Stimulated activated naive CD8-positive, alpha-beta T cell treated with anti-CD3 and anti-CD28 coated beads, Interleukin-15, Interleukin-2, amounts not matched to agents 100 U/mL and 50 U/mL, for 24 hours (primary cell): ENCODE measurements around the gene TBC1D25.

ENCODE experiments used
- ATAC-seq: fragments of 150-1000 bp; cut with Tn5 transposase; one replicate; pipeline ENCODE4 v1.10.0; 2021
- DNase-seq: peaks from one replicate; pipeline ENCODE4 v3.0.0; 2021

Gene TBC1D25, protein sequence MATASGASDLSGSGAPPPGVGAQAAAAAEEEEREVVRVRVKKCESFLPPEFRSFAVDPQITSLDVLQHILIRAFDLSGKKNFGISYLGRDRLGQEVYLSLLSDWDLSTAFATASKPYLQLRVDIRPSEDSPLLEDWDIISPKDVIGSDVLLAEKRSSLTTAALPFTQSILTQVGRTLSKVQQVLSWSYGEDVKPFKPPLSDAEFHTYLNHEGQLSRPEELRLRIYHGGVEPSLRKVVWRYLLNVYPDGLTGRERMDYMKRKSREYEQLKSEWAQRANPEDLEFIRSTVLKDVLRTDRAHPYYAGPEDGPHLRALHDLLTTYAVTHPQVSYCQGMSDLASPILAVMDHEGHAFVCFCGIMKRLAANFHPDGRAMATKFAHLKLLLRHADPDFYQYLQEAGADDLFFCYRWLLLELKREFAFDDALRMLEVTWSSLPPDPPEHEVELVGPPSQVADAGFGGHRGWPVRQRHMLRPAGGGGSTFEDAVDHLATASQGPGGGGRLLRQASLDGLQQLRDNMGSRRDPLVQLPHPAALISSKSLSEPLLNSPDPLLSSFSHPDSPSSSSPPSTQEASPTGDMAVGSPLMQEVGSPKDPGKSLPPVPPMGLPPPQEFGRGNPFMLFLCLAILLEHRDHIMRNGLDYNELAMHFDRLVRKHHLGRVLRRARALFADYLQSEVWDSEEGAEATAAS

DNA sequence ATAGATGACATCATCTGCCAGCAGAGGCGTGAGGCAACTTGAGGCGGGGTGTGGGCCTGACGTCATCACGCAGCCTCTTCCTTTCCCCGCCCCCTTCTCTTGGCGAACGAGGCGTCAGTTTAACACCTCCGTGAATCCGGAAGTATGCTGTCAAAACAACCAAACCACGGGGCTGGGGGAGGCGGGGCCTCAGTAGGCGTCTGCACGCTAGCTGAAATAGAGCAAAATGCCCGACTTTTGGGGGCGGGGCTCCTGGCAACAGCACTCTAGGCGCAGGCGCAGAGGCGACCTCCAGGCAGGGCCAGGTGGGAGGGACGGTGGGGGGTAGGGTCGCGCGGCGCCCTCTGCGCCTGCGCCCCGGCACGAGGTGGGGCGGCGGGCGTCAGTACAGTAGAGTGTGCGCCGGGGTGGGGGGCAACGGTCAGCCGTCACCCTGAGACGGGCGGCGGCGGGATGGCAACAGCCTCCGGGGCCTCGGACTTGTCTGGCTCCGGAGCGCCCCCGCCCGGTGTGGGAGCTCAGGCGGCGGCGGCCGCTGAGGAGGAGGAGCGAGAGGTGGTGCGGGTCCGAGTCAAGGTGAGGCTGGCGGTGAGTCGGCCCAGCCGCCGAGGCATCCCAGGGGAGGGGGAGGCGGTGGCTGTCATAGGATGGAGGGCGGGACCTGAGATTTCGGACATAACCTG lies at the start of gene TBC1D25:
TBC1D25 (plus strand) TSS at position 370 of the 683 bp plus-strand sequence; CDS start at position 454, 84 bp downstream.
- peak; percentile 95 for DNase-seq
- ATAC-seq = peak; percentile 85

DNA sequence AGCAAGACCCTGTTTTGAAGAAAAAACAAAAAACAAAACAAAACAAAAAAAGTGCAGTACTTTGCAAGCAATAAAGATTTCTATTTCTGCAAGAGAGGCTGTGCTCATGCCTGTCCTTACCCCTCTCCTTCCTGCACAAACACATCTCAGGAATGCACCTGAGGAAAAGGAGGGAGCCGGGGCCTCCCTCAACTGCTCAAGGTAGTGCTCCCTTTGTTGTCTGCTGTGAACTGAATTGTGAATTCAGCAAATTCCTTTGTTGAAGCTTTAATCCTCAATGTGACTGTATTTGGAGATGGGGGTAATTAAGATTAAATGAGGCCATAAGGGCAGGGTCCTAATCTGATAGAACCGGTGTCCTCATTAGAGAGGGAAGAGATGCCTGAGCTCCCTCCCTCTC lies 49.6 kb upstream of the TBC1D25 start:
- no peak for ATAC-seq
- DNase-seq = no peak

DNA sequence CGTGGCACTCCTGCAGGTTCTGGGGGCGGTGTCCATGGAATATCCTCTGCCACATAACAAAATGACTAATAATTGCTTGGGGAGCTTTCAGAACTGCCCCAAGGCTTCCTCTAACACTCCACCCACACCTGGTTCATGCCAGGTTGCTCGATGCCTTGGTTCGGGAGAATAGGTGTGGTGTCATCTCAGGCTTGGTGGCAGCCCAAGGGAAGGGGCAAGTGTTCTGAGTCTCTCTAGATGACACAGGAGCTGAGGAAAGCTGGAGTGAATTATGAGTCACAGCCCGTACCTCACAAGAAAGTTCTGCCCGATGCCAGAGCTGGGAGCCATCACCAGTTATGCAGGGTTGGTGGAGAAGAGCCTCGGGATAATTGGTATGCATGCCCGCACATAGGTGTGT lies 48.9 kb upstream of the TBC1D25 start:
- ATAC-seq = no peak
- no peak for DNase-seq

DNA sequence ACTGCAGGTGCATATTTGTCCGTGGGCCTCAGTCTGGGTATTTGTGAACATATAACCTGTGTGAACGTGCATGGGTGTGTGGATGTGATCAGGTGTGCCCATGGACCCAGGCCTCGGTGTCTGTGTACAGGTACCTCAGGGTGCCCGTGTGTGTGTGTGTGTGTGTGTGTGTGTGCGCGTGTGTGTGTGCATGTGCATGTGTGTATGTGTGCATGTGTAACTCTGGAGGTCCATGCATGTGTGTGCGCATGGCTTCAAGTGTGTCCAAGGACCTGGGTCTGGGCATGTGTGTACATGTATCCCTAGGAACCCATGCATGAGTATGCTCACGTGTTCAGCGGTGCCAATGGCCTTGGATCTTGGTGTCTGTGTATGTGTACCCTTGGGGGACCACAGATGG lies 47.7 kb upstream of the TBC1D25 start:
- DNase-seq = no peak
- no peak for ATAC-seq

DNA sequence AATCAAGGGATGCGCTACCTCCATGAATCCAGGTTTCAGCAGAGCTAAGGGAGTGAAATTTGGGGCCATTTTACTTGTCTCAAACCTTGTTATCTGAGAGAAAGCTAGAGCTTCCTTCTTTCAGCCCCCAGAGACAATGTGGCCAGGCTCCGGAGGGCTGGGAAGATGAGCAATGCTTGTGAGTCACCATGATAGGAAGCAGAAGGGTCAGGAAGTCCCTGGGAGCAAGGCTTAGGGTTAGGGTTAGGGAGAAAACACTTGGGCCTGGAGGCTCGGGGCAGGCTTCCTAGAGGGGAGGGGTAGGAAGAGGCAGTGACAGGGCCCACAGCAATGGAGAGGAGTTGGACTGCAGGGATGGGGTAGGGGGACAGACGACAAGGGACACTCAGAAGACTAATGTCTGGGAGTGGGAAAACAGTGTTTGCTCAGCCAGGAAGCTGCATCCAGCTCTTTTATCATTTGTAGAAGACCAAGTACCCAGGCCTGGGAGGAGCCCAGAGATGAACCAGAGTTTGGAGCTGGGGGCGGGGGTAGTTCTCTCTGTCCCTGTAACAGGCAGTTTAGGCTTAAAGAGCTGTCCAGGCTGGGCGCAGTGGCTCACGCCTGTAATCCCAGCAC lies 47.1 kb upstream of the TBC1D25 start:
- no peak for ATAC-seq
- no peak for DNase-seq

DNA sequence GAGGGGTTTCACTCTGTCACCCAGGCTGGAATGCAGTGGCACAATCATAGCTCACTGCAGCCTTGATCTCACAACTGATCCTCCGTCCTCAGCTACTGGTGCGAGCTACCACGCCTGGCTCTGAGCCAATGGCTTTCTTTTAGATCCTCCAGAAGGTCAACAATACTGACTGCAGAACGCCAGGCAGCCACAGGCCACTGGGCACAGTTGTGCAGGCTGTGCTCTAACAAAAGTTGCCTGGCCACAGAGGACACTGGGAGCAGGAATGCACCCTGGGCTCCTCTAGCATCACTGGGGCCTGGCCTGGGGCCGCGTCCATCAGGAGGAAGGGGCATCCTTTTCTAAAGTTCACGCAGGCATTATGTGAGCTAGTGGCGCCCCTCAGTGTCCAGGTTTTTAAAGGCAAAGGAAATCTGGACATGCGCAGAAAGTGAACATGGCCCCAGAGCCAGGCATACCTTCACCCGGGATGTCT lies 45.6 kb upstream of the TBC1D25 start:
- ATAC-seq = no peak

DNA sequence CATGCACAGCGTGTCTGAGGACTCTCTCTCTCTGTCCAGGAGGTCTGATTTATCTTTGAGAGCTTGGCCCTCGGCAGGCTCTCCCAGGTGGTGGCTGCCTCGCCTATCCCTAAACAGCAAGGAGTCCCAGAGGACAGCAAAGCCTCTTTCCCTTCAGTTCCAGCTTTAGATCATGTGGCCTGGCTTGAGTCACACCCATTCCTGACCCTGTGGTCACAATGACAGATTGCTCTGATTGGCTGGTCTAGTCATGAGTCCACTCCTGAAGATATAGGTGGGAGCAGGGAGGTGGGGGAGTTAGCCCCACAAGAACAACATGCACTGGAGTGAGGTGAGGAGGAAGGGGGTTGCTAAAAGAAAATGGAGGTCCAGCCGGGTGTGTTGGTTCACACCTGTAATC lies 42.9 kb upstream of the TBC1D25 start:
- DNase-seq (no peak), ATAC-seq (no peak)

More for the DNA sequence above, 45.6 kb upstream of the TBC1D25 start:
- peak; percentile 17 for DNase-seq

DNA sequence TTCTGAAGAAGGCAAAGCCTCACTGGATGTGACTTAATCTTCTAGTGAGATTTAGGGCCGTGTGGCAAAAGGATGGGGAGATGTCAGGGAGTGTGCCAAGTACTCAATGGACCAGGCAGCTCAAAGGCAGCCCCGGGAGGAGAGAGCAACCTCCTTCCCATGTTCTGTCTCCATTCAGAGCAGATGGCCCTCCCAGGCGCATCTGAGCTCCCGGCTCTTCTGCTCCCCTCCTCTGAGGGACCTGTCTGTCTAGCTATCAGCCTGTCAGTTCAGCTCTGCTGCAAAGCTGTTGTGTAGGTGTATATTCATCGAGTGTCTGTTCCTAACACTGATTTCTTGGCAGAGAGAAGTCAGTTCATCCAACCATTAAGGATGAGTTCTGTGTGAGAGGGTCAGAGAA lies 41.6 kb upstream of the TBC1D25 start:
- ATAC-seq (no peak), DNase-seq (no peak)

DNA sequence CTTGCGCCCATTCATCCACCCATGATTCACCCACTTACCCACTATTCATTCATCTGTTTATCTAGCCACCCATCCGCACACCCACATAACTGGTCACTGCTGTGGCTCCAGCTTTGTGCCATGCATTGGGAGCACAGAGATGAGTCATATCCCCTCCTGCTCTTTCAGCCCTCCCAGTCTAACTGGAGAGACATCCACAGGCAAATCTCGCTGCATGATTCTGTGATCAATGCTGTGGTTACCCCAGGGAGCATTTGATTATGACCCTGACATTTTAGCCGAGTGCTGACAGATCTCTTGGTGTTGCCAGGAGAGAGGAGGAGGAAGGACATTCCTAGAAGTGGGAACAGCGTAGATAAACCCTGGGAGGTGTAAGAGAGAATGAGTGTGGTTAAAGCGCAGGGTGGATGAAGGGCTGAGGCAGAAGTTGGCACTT lies 41.1 kb upstream of the TBC1D25 start:
- no peak for ATAC-seq
- no peak for DNase-seq

DNA sequence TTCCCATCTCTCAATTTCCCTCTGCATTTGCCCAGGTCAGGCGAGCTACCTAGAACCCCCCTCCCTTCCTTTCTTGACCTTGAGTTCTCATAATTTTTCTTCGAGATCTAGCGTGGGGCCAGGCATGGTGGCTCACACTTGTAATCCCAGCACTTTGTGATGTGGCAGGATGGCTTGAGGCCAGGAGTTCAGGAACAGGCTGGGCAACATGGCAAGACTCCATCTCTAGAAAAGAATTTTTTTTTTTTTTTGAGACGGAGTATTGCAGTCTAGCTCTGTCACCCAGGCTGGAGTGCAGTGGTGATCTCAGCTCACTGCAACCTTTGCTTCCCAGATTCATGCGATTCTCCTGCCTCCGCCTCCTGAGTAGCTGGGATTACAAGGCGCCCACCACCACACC lies 35.3 kb upstream of the TBC1D25 start:
- DNase-seq (no peak), ATAC-seq (no peak)

DNA sequence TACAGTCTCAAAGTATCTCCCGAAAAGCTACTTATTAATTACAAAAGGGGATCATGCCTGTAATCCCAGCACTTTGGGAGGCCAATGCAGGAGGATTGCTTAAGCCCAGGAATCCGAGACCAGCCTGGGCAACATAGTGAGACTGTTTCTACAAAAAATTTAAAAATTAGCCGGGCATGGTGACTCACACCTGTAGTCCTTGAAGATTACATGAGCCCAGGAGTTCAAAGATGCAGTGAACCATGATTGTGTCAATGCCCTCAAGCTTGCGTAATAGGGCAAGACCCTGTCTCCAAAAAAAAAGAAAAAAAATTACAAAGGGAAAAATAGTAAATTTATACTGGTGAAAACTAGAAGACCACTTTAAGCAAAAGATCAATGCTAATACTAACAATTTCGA lies 34.0 kb upstream of the TBC1D25 start:
- ATAC-seq (no peak), DNase-seq (no peak)

DNA sequence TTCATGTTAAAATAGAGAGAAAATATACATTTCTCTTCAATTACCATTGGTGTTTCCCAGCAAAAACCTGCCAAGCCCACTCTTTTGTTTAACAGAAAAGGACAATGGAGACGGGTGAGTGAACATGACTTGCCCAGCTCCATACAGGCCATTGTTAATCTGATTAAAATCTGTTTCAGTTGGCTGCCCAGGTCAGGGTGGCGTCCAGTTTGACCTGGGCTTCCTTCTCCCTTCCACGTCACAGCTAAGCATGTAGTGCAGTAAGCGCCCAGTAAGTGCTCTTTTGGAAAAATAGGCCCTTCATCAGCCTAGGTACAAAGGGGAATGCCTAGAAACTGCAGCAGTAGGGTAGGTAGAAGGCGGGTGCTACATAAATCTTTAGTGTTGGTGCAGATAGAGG lies 32.3 kb upstream of the TBC1D25 start:
- no peak for ATAC-seq

DNA sequence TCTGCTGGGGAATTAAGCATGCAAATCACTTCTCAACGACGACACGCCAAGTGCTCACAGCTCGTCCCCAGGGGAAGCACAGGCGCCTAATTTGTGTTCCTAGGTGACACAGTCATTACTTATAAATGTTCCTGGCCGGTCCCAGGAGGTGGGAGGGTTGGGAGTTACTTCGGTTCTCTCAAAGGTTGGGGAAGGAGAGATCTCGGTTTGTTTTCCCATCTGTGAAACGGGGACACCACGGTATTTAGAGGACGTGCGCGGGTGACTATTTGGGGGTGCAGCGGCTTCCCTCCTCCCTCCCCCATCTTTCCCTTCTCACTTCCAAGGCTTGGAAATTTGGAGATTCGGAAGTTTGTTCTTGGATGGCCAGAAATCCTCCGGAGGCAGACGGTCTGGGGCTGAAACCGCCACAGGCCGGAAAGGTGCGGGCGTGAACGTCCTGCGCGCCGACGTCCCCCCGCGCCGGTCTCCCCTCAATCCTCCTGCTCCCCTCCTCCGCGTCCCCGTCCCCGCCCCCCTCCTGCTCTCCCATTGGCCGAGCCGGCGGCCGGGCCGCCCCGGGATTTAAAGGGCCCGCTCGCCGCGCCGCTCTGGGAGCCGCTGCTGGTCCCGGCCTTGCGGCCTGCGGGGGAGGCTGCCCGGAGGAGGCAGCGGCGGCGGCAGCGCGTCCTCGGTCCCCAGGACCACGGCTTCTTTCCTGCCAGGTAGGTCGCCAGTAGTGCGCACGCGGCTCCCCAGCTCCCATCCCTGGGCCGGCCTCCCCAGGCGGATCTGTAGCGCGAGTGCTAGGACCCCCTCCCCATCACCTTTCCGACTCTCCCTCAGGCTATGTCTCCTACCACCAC lies 30.9 kb upstream of the TBC1D25 start, which contains the start of gene PORCN:
PORCN (plus strand) TSS at position 593 of the 845 bp plus-strand sequence. CDS start 829 bp downstream, outside the sequence.
- DNase-seq (peak; percentile 84), ATAC-seq (peak; percentile 92)

More for the DNA sequence above, 32.3 kb upstream of the TBC1D25 start:
- no peak for DNase-seq

DNA sequence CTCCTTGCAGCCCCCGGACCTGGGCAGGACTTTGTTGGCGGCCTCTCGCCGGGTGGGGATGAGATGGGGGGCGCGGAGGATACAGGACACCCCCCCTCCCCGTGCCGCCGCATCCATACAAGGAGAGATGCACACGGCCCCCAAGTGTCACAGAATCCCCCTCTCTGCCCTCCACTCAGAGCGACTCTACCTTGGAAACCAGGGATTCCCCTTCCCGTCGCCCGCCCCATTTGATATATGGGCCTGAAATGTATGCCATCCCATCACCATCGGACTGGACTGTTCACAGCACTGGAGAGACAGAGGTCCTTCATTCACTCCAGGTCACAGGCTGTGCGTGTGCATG lies 30.3 kb upstream of the TBC1D25 start:
- peak; percentile 4 for ATAC-seq
- no peak for DNase-seq

DNA sequence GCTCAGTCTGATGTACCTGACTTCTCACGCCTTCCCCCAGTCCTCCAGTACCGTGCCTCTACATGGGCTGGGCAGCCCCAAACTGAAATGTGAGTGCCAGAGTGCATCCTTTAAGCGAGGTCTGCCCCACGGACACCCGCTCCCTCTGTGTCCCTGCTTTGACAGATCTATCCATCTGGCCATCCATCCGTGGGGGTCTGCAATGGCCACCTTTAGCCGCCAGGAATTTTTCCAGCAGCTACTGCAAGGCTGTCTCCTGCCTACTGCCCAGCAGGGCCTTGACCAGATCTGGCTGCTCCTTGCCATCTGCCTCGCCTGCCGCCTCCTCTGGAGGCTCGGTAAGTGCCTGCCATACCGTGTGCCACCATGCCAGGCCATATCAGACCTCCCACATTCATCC lies 29.9 kb upstream of the TBC1D25 start:
- ATAC-seq (peak; percentile 21), DNase-seq (no peak)

DNA sequence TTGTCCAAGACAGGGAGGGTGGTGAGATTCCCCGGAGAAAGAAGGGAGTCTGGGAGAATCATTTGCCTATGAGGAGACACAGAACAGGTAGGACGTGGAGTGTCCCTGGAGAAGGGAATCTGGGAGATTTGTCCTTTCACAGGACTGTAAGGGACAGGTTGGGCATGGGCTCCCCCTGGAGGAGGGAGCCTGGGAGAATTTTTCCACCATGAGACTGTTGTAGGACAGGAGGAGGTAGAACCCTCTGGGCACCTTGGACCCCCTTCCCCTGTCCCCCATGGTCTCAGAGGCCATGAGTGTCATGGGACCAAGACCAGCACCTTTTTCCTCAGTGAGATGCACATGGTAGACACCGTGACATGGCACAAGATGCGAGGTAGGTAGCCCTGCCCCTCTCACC lies 28.0 kb upstream of the TBC1D25 start:
- ATAC-seq (no peak), DNase-seq (no peak)

DNA sequence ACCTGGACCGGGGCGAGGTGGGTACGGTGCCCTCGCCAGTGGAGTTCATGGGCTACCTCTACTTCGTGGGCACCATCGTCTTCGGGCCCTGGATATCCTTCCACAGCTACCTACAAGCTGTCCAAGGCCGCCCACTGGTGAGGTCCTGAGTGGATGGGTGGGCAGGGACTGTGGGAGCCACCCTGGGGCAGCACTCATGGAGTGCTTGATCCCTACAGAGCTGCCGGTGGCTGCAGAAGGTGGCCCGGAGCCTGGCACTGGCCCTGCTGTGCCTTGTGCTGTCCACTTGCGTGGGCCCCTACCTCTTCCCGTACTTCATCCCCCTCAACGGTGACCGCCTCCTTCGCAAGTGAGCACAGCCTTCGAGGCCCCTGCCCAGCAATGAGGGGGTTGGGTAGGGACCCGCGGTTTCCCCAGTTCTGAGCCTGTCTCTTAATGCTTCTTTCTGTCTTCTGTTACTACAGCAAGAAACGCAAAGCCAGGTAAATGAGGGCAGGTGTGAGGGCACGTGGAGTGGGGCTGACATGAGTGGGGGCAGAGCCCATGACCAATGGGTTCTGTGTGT lies 27.1 kb upstream of the TBC1D25 start:
- ATAC-seq (no peak), DNase-seq (no peak)

DNA sequence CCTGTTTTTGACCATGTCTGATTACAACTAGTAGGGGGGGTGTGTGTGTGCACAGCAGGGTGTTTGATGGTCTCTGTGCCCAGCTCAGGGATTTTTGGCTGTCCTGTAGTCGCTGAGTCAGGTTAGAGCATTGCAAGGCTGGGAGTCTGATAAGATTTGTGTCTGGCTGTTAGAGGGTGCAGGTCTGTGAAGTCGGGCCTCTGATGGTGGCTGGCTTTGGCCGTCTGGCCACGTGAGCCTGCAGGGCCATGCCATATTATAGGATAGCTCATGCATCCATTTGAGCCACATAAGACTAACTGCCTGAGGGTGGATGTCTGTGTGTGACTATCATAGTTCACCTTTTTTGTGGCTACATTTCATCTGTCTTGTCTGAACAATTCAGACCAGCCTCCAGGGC lies 25.8 kb upstream of the TBC1D25 start:
- ATAC-seq = no peak

DNA sequence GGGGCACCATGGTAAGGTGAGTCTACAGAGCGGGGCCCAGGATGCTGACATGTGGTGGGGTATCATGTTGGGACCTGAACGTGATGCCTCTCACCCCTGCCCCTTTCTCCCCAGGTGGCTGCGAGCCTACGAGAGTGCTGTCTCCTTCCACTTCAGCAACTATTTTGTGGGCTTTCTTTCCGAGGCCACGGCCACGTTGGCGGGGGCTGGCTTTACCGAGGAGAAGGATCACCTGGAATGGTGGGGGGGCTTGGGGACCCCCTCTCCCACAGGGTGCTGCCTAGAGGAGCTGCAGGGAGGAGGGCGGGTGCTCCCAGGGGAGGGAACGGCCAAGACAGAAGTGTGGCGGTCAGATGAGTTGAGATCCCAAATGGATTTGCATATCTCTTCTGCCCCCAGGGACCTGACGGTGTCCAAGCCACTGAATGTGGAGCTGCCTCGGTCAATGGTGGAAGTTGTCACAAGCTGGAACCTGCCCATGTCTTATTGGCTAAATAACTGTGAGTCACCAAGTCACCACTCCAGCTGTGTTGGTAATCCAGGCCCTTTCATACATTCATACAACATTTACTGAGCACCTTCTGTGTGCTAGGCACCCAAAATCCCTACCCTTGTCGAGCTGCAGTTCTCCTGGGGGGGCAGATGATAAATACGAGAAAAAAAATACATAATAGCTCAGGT lies 25.2 kb upstream of the TBC1D25 start:
- DNase-seq (no peak), ATAC-seq (no peak)

More for the DNA sequence above, 25.8 kb upstream of the TBC1D25 start:
- no peak for DNase-seq

DNA sequence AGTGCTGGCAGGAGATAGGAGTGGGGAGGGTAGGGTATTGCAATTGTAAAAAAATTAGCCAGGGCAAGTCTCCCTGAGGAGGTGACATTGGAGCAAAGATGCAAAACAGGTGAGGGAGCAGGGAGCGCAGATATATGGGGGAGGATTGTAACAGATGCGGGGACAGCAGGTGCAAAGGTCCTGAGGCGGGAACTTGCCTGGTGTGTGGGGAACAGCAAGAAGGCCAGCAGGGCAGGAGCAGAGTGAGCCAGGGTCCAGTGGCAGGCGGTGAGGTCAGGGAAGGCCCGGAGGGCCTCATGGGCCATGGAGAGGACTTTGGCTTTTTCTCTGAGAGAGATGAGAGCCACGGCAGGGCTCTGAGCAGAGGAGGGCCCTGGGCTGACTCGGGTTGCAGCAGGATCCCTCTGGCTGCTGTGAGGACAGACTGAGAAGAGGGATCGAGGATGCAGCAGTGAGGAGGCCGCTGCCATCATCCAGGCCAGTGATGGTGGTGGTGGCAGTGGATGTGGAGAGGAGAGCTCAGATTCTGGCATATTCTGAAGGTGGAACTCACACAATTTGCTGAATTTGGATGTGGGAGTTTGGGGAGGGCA lies 24.6 kb upstream of the TBC1D25 start:
- DNase-seq = no peak
- ATAC-seq = no peak
